ENCODE measurements around the gene ZBTB32.

DNA sequence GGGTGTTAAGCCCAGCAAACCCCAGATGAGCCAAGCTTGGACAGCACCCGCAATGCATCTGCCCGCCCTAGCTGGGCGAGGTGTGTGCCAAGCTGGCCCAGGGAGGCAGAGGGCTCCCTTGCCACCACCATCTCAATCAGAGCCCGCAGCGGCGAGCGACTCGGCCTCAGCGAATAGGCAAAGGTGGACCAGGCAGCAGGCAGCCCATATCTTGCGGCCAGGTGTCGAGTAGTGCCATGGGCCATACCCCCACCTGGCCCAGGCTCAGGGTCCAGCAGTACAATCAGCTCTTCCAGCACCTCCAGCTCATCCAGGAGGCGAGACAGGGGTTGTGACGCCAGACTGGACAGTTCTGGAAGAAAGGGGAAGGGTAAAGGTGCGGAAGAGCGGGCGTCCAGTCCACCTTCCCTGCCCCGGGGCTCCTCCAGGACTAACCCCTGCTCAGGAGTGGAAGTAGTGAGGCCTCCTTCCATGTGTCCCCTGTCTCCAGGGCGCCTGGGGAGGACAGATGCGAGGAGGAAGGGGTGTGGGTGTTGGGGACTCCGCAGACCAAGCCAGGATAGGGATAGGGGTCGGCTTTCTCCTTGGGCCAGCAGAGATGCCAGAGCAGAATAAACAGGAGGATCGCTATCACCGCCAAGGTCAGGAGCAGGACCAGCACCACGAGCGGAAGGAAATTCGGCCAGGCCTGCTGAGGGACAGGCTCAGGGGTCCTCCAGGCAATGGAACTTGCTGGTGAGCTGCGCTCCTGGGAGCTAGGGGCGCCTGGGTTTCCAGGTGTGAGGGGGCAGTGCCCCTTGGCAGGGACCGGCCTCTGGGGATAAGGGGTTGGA lies 35.1 kb downstream of the ZBTB32 start:
- TF ChIP-seq, protein P1, sequence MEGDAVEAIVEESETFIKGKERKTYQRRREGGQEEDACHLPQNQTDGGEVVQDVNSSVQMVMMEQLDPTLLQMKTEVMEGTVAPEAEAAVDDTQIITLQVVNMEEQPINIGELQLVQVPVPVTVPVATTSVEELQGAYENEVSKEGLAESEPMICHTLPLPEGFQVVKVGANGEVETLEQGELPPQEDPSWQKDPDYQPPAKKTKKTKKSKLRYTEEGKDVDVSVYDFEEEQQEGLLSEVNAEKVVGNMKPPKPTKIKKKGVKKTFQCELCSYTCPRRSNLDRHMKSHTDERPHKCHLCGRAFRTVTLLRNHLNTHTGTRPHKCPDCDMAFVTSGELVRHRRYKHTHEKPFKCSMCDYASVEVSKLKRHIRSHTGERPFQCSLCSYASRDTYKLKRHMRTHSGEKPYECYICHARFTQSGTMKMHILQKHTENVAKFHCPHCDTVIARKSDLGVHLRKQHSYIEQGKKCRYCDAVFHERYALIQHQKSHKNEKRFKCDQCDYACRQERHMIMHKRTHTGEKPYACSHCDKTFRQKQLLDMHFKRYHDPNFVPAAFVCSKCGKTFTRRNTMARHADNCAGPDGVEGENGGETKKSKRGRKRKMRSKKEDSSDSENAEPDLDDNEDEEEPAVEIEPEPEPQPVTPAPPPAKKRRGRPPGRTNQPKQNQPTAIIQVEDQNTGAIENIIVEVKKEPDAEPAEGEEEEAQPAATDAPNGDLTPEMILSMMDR (IDR thresholded peaks at IDR 0.05; ENCODE audit: low read depth, low read length, poor library complexity, severe bottlenecking): no peak
- TF ChIP-seq EZH2phosphoT487 (IDR thresholded peaks at IDR 0.05; ENCODE audit: borderline replicate concordance, low read length): no peak
